ENCODE results near the gene NTHL1. TPM values are rescaled to one million over a fixed set of nuclear protein-coding genes. Genes with fewer than 3 reads are reported as not detected.
A peak's percentile ranks its signal among the peaks of the same experiment; 100 is the strongest.

Gene NTHL1
- total RNA-seq, 6 donors from 2014 or later, result 17.8 to 43.6 (median 28.8) TPM

- H3K36me3 ChIP-seq, result peaks cover 0 to 11% (median 8%) of the 10 kb centered on the region in 4 donors
Observed at GRCh38 chr16:1991135-1991551, 56.5 kb downstream of the NTHL1 start.

GRCh38 chr16:1990351-1991134 lies 57.1 kb downstream of the NTHL1 start:
- Histone ChIP-seq H3K36me3 (peaks cover 0 to 16% (median 14%) of the 10 kb centered on the region in 4 donors), H3K9me3 (peaks cover 0 to 8% (median 2%) of the 10 kb centered on the region in 4 donors), H3K27me3 (peaks cover 0 to 30% (median 21%) of the 10 kb centered on the region in 4 donors), H3K4me3 (peak overlapping the region in 3 of 4 donors; percentile 31 to 46 (median 31)), H3K27ac (peak overlapping the region in 1 of 4 donors; percentile 18), H3K4me1 (peaks cover 26 to 42% (median 29%) of the 10 kb centered on the region in 4 donors)
- 4 to 6% methylated on average over 16 to 40 of the region's 50 CpGs for WGBS, 2 donors
- DNase-seq (peak; percentile 52 to 90), ATAC-seq (ENCODE audit: low FRiP score in 2 of 2) (no peak)
- TF ChIP-seq POLR2A (IDR thresholded peaks at IDR 0.05), result no peak
- TF ChIP-seq CTCF (IDR thresholded peaks at IDR 0.05), result no peak

More at GRCh38 chr16:1991135-1991551, 56.5 kb downstream of the NTHL1 start:
- Histone ChIP-seq H3K27me3 (peaks cover 0 to 30% (median 21%) of the 10 kb centered on the region in 4 donors), H3K4me3 (peak overlapping the region in 2 of 4 donors; percentile 46 to 51), H3K4me1 (peaks cover 26 to 42% (median 29%) of the 10 kb centered on the region in 4 donors), H3K27ac (peak overlapping the region in 1 of 4 donors; percentile 52), H3K9me3 (peaks cover 0 to 8% (median 2%) of the 10 kb centered on the region in 4 donors)
- no peak for ATAC-seq (ENCODE audit: low FRiP score in 2 of 2)
- no peak for TF ChIP-seq POLR2AphosphoS5 (IDR thresholded peaks at IDR 0.05)
- no peak for TF ChIP-seq EP300 (IDR thresholded peaks at IDR 0.05)
- no peak for TF ChIP-seq POLR2A (IDR thresholded peaks at IDR 0.05)
- no peak for TF ChIP-seq CTCF (IDR thresholded peaks at IDR 0.05)
- DNase-seq, result peak; percentile 38 to 75
- 4 to 10% methylated on average over 4 to 14 of the region's 18 CpGs for WGBS, 2 donors

GRCh38 chr16:1990101-1990350 lies 57.6 kb downstream of the NTHL1 start:
- peaks cover 0 to 18% (median 16%) of the 10 kb centered on the region in 4 donors for H3K36me3 ChIP-seq
- peaks cover 0 to 30% (median 21%) of the 10 kb centered on the region in 4 donors for H3K27me3 ChIP-seq
- no peak overlapping the region for H3K27ac ChIP-seq
- TF ChIP-seq CTCF (IDR thresholded peaks at IDR 0.05), result no peak
- no peak for TF ChIP-seq POLR2AphosphoS5 (IDR thresholded peaks at IDR 0.05)
- no peak for TF ChIP-seq POLR2A (IDR thresholded peaks at IDR 0.05)
- no peak for TF ChIP-seq EP300 (IDR thresholded peaks at IDR 0.05)
- WGBS, 2 donors, result 2% methylated on average over 11 of the region's 25 CpGs; no CpG with 5 or more reads in 1 of the 2 donors
- H3K4me3 ChIP-seq, result peak overlapping the region in 3 of 4 donors; percentile 31 to 46 (median 31)
- peaks cover 30 to 47% (median 34%) of the 10 kb centered on the region in 4 donors for H3K4me1 ChIP-seq
- ATAC-seq (ENCODE audit: low FRiP score in 2 of 2) (no peak), DNase-seq (no peak)
- peaks cover 0 to 8% (median 2%) of the 10 kb centered on the region in 4 donors for H3K9me3 ChIP-seq

Small RNA genes within 50 kb of the gene (small RNA-seq; reads per million reads assigned to genes)
- gene MIR1225 (2.6 to 4.6 (median 3.6) reads per million in 4 donors), gene RN7SL219P (0 reads per million in 4 donors)

Other genes with a start within 250 kb of the NTHL1 start
- 100 to 1,000 TPM in 5 of 6 donors, 10 to 100 TPM in 1; 84.5 to 251 (median 122) TPM for gene HAGH, start 221.0 kb downstream of the NTHL1 start, total RNA-seq
- gene FAHD1, start 220.6 kb downstream of the NTHL1 start, total RNA-seq, result 10 to 100 TPM; 22.1 to 42.1 (median 32.6) TPM
- under 1 TPM in 1 of 6 donors, not detected in 5; 0.54 TPM for gene MEIOB, start 175.7 kb downstream of the NTHL1 start, total RNA-seq
- gene HS3ST6, start 129.4 kb downstream of the NTHL1 start, total RNA-seq, result 1 to 10 TPM in 2 of 6 donors, under 1 TPM in 2, not detected in 2; 0.44 to 4.0 (median 0.95) TPM
- 10 to 100 TPM; 18.2 to 45.3 (median 31.9) TPM for gene MSRB1, start 104.6 kb downstream of the NTHL1 start, total RNA-seq
- gene RPL3L, start 93.1 kb downstream of the NTHL1 start, total RNA-seq, result not detected
- 100 to 1,000 TPM in 4 of 6 donors, 10 to 100 TPM in 2; 76.5 to 245 (median 107) TPM for gene NDUFB10, start 88.3 kb downstream of the NTHL1 start, total RNA-seq
- 1,000 to 10,000 TPM; 1,128 to 1,943 (median 1,579) TPM for gene RPS2, start 83.0 kb downstream of the NTHL1 start, total RNA-seq
- under 1 TPM in 1 of 6 donors, not detected in 5; 0.37 TPM for gene RNF151, start 81.0 kb downstream of the NTHL1 start, total RNA-seq
- 10 to 100 TPM; 22.0 to 51.6 (median 35.0) TPM for gene TBL3, start 75.8 kb downstream of the NTHL1 start, total RNA-seq
- gene NOXO1, start 66.4 kb downstream of the NTHL1 start, total RNA-seq, result 1 to 10 TPM in 5 of 6 donors, not detected in 1; 2.1 to 5.4 (median 5.0) TPM
- gene GFER, start 63.6 kb downstream of the NTHL1 start, total RNA-seq, result 10 to 100 TPM in 5 of 6 donors, 1 to 10 TPM in 1; 5.2 to 40.3 (median 24.7) TPM
- gene SYNGR3, start 57.9 kb downstream of the NTHL1 start, total RNA-seq, result 1 to 10 TPM in 1 of 6 donors, under 1 TPM in 3, not detected in 2; 0.15 to 1.4 (median 0.34) TPM
- 10 to 100 TPM; 20.1 to 62.8 (median 41.7) TPM for gene ZNF598, start 38.0 kb downstream of the NTHL1 start, total RNA-seq
- under 1 TPM in 2 of 6 donors, not detected in 4; 0.67 to 0.80 TPM for gene NPW, start 28.0 kb downstream of the NTHL1 start, total RNA-seq
- gene NHERF2, start 20.9 kb downstream of the NTHL1 start, total RNA-seq, result 100 to 1,000 TPM; 131 to 604 (median 283) TPM
- gene TSC2, start 151 bp upstream of the NTHL1 start, total RNA-seq, result 100 to 1,000 TPM in 4 of 6 donors, 10 to 100 TPM in 2; 47.3 to 296 (median 118) TPM
- gene PKD1, start 88.1 kb upstream of the NTHL1 start, total RNA-seq, result 100 to 1,000 TPM in 3 of 6 donors, 10 to 100 TPM in 3; 75.4 to 567 (median 106) TPM
- 1 to 10 TPM in 1 of 6 donors, under 1 TPM in 3, not detected in 2; 0.30 to 6.8 (median 0.85) TPM for gene RAB26, start 100.8 kb upstream of the NTHL1 start, total RNA-seq
- gene TRAF7, start 107.9 kb upstream of the NTHL1 start, total RNA-seq, result 10 to 100 TPM; 34.6 to 72.6 (median 52.9) TPM
- 1 to 10 TPM in 1 of 6 donors, under 1 TPM in 2, not detected in 3; 0.06 to 1.0 (median 0.15) TPM for gene CASKIN1, start 148.8 kb upstream of the NTHL1 start, total RNA-seq
- 10 to 100 TPM; 24.6 to 93.2 (median 47.7) TPM for gene MLST8, start 157.6 kb upstream of the NTHL1 start, total RNA-seq
- gene BRICD5, start 163.0 kb upstream of the NTHL1 start, total RNA-seq, result 10 to 100 TPM in 3 of 6 donors, 1 to 10 TPM in 3; 4.0 to 70.2 (median 10.8) TPM
- gene PGP, start 167.0 kb upstream of the NTHL1 start, total RNA-seq, result 10 to 100 TPM; 18.6 to 32.5 (median 21.7) TPM
- 100 to 1,000 TPM in 1 of 6 donors, 10 to 100 TPM in 5; 24.9 to 153 (median 32.9) TPM for gene E4F1, start 175.8 kb upstream of the NTHL1 start, total RNA-seq
- gene DNASE1L2, start 188.6 kb upstream of the NTHL1 start, total RNA-seq, result 1 to 10 TPM in 3 of 6 donors, under 1 TPM in 1, not detected in 2; 0.79 to 2.1 (median 1.5) TPM
- gene ECI1, start 203.8 kb upstream of the NTHL1 start, total RNA-seq, result 10 to 100 TPM; 48.1 to 75.5 (median 68.2) TPM
- gene RNPS1, start 220.3 kb upstream of the NTHL1 start, total RNA-seq, result 100 to 1,000 TPM in 5 of 6 donors, 10 to 100 TPM in 1; 92.2 to 142 (median 114) TPM